ENCODE measurements around the gene ATP8B4.
A peak's percentile ranks its signal among the peaks of the same experiment; 100 is the strongest.

ATP8B4 gene

DNA sequence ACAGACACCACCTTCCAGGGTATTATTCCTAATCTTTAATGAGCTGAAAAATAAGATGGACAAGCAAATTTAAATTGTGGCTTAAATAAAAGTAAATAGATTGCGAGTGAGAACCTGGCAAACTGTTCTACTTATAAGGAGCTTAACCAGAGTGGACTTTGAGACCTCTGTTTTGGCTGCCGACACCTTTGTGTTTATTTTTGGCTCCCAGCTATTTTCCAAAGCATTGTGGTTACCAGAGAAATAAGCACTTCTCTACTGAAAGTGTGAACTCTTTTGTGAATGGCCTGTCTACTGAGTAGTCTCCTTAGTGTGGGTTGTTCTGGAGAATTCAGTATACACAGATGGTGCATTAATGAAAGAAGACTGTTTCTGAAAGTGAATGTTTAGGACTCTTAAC, 109.4 kb downstream of the ATP8B4 start:
- ATAC-seq: no peak
- TF ChIP-seq TCF4 (CRISPR knock-in tag; IDR thresholded peaks at IDR 0.05; ENCODE audit: borderline replicate concordance) (no peak), SNAI2 (CRISPR knock-in tag; IDR thresholded peaks at IDR 0.05) (no peak), CSDC2 (CRISPR knock-in tag; IDR thresholded peaks at IDR 0.05) (no peak)

DNA sequence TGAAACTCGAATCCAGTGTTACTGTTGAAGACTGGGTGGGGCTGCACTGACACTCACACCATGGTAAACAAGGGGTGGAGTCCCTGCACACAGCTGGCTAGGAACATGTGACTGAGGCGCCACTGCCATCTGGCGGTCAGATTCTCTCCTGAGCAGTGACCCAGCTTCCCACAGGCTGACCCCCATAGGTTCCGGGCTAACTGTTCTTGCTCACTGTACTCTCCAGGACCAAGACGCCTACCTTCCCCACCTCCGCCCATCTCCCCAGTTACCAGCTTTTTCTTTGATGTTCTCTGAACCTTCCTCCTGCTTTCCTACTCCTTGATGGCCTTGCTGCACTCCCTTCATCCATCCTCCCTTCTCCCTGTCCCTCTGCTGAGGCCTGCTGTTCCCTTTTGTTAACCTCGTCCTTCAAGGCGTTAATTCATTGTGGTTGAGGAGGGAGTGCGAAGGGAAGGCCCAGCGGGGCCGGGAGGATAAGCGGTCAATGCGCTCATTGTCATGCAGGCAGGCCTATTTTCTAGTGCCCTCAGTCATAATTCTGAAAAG, 115.2 kb downstream of the ATP8B4 start:
- no peak for TF ChIP-seq ESRRG (CRISPR knock-in tag; IDR thresholded peaks at IDR 0.05)
- TF ChIP-seq TOX (CRISPR knock-in tag; IDR thresholded peaks at IDR 0.05; ENCODE audit: borderline replicate concordance): no peak
- TF ChIP-seq, protein P1, sequence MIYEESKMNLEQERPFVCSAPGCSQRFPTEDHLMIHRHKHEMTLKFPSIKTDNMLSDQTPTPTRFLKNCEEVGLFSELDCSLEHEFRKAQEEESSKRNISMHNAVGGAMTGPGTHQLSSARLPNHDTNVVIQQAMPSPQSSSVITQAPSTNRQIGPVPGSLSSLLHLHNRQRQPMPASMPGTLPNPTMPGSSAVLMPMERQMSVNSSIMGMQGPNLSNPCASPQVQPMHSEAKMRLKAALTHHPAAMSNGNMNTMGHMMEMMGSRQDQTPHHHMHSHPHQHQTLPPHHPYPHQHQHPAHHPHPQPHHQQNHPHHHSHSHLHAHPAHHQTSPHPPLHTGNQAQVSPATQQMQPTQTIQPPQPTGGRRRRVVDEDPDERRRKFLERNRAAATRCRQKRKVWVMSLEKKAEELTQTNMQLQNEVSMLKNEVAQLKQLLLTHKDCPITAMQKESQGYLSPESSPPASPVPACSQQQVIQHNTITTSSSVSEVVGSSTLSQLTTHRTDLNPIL (CRISPR knock-in tag; IDR thresholded peaks at IDR 0.05; ENCODE audit: low read depth): no peak
- no peak for TF ChIP-seq ZC3H10 (CRISPR knock-in tag; IDR thresholded peaks at IDR 0.05)
- TF ChIP-seq, protein P2, sequence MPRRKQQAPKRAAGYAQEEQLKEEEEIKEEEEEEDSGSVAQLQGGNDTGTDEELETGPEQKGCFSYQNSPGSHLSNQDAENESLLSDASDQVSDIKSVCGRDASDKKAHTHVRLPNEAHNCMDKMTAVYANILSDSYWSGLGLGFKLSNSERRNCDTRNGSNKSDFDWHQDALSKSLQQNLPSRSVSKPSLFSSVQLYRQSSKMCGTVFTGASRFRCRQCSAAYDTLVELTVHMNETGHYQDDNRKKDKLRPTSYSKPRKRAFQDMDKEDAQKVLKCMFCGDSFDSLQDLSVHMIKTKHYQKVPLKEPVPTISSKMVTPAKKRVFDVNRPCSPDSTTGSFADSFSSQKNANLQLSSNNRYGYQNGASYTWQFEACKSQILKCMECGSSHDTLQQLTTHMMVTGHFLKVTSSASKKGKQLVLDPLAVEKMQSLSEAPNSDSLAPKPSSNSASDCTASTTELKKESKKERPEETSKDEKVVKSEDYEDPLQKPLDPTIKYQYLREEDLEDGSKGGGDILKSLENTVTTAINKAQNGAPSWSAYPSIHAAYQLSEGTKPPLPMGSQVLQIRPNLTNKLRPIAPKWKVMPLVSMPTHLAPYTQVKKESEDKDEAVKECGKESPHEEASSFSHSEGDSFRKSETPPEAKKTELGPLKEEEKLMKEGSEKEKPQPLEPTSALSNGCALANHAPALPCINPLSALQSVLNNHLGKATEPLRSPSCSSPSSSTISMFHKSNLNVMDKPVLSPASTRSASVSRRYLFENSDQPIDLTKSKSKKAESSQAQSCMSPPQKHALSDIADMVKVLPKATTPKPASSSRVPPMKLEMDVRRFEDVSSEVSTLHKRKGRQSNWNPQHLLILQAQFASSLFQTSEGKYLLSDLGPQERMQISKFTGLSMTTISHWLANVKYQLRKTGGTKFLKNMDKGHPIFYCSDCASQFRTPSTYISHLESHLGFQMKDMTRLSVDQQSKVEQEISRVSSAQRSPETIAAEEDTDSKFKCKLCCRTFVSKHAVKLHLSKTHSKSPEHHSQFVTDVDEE (CRISPR knock-in tag; IDR thresholded peaks at IDR 0.05): no peak
- no peak for TF ChIP-seq ZFP3 (CRISPR knock-in tag; IDR thresholded peaks at IDR 0.05)
- TF ChIP-seq, protein P3, sequence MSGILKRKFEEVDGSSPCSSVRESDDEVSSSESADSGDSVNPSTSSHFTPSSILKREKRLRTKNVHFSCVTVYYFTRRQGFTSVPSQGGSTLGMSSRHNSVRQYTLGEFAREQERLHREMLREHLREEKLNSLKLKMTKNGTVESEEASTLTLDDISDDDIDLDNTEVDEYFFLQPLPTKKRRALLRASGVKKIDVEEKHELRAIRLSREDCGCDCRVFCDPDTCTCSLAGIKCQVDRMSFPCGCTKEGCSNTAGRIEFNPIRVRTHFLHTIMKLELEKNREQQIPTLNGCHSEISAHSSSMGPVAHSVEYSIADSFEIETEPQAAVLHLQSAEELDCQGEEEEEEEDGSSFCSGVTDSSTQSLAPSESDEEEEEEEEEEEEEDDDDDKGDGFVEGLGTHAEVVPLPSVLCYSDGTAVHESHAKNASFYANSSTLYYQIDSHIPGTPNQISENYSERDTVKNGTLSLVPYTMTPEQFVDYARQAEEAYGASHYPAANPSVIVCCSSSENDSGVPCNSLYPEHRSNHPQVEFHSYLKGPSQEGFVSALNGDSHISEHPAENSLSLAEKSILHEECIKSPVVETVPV (CRISPR knock-in tag; IDR thresholded peaks at IDR 0.05): no peak
- TF ChIP-seq ARNTL (CRISPR knock-in tag; IDR thresholded peaks at IDR 0.05; ENCODE audit: borderline replicate concordance, low read depth): no peak
- no peak for TF ChIP-seq ZFP30 (CRISPR knock-in tag; IDR thresholded peaks at IDR 0.05)
- no peak for TF ChIP-seq ZNF70 (CRISPR knock-in tag; IDR thresholded peaks at IDR 0.05)
- no peak for TF ChIP-seq CSDC2 (CRISPR knock-in tag; IDR thresholded peaks at IDR 0.05)
- no peak for TF ChIP-seq BACH2 (CRISPR knock-in tag; IDR thresholded peaks at IDR 0.05; ENCODE audit: borderline replicate concordance)
- TF ChIP-seq, protein P4, sequence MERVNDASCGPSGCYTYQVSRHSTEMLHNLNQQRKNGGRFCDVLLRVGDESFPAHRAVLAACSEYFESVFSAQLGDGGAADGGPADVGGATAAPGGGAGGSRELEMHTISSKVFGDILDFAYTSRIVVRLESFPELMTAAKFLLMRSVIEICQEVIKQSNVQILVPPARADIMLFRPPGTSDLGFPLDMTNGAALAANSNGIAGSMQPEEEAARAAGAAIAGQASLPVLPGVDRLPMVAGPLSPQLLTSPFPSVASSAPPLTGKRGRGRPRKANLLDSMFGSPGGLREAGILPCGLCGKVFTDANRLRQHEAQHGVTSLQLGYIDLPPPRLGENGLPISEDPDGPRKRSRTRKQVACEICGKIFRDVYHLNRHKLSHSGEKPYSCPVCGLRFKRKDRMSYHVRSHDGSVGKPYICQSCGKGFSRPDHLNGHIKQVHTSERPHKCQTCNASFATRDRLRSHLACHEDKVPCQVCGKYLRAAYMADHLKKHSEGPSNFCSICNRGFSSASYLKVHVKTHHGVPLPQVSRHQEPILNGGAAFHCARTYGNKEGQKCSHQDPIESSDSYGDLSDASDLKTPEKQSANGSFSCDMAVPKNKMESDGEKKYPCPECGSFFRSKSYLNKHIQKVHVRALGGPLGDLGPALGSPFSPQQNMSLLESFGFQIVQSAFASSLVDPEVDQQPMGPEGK (CRISPR knock-in tag; IDR thresholded peaks at IDR 0.05; ENCODE audit: borderline replicate concordance): no peak
- no peak for TF ChIP-seq OSR1 (CRISPR knock-in tag; IDR thresholded peaks at IDR 0.05)
- TF ChIP-seq, protein P5, sequence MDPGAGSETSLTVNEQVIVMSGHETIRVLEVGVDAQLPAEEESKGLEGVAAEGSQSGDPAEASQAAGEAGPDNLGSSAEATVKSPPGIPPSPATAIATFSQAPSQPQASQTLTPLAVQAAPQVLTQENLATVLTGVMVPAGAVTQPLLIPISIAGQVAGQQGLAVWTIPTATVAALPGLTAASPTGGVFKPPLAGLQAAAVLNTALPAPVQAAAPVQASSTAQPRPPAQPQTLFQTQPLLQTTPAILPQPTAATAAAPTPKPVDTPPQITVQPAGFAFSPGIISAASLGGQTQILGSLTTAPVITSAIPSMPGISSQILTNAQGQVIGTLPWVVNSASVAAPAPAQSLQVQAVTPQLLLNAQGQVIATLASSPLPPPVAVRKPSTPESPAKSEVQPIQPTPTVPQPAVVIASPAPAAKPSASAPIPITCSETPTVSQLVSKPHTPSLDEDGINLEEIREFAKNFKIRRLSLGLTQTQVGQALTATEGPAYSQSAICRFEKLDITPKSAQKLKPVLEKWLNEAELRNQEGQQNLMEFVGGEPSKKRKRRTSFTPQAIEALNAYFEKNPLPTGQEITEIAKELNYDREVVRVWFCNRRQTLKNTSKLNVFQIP (CRISPR knock-in tag; IDR thresholded peaks at IDR 0.05; ENCODE audit: borderline replicate concordance, low read depth): no peak
- peak; percentile 100 for ATAC-seq

DNA sequence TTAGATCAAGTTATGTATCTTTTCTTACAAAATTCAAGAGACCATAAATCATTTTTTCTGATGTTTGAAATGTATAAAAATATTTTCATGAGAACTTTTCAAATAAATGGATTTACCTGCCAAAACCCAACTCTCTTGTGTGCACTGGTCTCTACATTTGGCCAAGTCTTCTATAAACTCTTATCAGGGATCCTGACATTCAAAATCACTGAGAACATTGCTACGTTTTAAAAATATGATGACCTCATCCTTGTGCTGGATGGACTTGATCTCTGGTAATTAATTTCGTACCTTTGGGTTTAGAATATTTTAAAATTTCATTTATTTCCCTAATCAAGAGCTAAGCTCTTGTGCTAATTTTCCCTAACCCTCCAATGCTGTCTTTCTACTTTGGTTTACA, 127.4 kb downstream of the ATP8B4 start:
- no peak for ATAC-seq
- TF ChIP-seq PPARA (CRISPR knock-in tag; IDR thresholded peaks at IDR 0.05; ENCODE audit: borderline replicate concordance) (no peak), SNAI2 (CRISPR knock-in tag; IDR thresholded peaks at IDR 0.05) (no peak), BACH2 (CRISPR knock-in tag; IDR thresholded peaks at IDR 0.05; ENCODE audit: borderline replicate concordance) (no peak), ZNF70 (CRISPR knock-in tag; IDR thresholded peaks at IDR 0.05) (no peak), ZNF8 (CRISPR knock-in tag; IDR thresholded peaks at IDR 0.05) (no peak)
- TF ChIP-seq, protein P3 (CRISPR knock-in tag; IDR thresholded peaks at IDR 0.05): no peak
- TF ChIP-seq, protein P5 (CRISPR knock-in tag; IDR thresholded peaks at IDR 0.05; ENCODE audit: borderline replicate concordance, low read depth): no peak
